HG02938 (cell line): ENCODE results near the gene IFT172.
"Not testable (repeated sequence)": the region's sequence is repeated elsewhere in the genome, so short reads cannot be mapped to it uniquely, and the experiment has no call there.

Experiments used
- ATAC-seq: cut with Tn5 transposase; IDR thresholded peaks from one replicate; pipeline ENCODE4 v1.9.1; 2021; ENCODE audit warnings: mild to moderate bottlenecking, moderate library complexity; ENCODE audit not compliant: unreplicated experiment

IFT172 gene

DNA sequence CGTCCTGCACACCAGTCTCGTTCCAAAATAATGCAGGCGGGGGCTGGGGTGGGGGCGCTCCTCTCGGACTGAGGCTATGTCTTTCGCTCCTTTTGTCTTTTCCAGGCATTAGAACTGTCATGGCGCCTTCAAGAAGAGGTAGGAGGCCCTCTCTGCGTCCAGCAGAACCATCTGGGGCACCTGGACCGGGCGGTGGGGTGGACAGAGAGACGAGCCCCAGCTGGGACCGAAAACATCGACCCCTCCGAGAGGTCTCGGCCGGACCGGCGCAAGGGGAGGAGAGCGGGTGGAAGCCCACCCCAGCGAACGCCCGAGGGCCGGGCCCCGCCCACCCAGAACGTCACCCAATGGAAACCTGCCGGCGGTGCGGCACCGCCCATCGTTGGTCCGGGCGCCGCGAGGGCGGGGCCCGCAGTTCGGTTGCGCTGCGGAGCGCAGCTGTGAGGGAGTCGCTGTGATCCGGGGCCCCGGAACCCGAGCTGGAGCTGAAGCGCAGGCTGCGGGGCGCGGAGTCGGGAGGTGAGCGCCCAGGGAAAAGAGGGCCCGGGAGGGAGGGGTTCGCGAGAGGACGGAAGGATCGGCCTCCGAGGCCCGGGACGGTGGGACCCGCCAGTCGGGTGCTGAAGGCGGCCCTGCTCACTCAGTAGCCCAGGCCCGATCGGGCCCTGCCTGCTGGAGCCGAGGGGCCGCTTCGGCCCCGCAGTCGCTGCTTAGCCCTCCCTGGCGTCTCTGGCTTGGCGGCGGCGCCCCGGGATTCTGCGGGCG lies 61.1 kb downstream of the IFT172 start, which contains the start of gene NRBP1:
Gene NRBP1 (plus strand): TSS at position 419 of the 765 bp plus-strand sequence. CDS start 4,643 bp downstream, outside the sequence.
- ATAC-seq, result peak; percentile 85

DNA sequence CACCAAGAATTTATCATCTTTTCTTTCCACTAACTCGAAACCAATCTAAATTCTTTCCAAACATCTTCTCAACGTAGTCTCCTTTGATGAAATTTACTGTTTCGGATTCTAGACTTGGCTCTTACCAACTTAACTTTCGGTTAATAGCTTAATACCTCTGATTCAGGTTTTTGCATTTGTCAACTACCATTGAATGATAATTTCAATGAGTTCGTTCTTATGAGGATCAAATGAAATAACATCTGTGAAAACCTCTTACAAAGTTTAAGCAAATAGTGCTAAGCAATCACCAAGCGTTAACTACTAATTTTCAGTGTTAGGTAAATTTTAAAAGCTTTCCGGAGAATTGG lies 61.7 kb downstream of the IFT172 start:
- no peak for ATAC-seq

DNA sequence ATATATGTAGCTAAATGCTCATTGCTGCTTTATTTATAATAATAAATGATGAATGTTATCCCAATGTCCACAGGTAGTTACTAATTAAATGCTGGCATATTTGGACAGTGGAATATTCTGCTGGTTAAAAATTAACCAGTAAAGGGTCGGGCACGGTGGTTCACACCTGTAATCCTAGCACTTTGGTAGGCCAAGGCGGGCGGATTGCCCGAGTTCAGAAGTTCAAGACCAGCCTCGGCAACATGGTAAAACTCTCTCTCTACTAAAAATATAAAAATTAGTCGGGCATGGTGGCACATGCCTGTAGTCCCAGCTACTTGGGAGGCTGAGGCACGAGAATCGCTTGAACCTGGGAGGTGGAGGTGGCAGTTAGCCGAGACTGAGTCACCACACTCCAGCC lies 64.5 kb downstream of the IFT172 start:
- ATAC-seq, result not testable (repeated sequence)

GRCh38 chr2:27422958-27423357 lies 66.6 kb downstream of the IFT172 start:
- no peak for ATAC-seq

DNA sequence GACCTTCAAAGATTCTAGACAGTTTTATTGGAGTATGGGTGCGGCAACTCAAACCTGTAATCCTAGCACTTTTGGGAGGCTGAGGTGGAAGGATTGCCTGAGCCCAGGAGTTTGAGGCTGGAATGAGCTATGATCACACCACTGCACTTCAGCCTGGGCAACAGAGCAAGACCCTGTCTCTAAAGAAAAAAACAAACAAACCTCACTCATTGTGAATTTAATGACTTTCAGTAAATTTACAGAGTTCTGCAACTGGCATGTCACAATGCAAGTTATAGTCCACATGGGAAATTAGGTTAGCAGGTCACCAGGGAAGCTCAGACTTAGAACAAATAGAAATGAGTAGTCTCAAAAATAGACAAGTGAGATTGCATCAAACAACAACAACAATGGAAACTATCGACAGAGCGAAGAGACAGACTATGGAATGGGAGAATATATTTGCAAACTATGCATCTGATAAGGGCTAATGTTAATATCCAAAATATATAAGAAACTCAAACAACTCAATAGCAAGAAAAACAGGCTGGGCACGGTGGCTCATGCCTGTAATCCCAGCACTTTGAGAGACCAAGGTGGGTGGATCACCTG lies 67.8 kb downstream of the IFT172 start:
- ATAC-seq, result no peak

GRCh38 chr2:27420996-27421395 lies 68.5 kb downstream of the IFT172 start:
- ATAC-seq, result no peak

GRCh38 chr2:27416151-27416550 lies 73.4 kb downstream of the IFT172 start:
- ATAC-seq, result no peak

DNA sequence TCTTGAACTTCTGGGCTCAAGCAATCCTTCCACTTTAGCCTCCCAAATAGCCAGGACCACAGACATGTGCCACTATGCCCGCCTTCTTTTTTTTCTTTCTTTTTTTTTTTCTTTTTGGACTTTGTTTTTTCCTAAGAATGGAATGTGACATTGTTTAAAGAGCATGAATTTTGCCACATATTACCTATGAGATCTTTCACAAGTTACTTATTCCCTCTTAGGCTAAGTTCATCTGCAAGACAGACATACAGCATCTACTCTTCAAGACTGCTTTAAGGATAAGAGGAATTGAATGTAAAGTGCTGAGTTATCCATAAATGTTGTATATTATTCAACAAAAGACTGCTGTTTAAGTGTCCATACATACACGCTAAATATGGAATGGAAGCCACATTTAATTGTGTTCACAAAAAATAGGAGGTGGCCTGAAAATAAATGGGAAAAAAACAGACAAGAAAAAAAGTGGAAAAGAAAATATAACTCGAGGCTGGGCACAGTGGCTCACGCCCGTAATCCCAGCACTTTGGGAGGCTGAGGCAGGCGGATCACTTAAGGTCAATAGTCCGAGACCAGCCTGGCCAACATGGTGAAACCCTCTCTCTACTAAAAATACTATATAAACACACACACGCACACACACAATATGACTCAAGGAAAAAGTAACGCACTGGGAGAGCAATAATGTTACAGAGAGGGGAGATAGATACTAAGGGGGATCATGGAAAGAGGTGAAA lies 77.0 kb downstream of the IFT172 start:
- no peak for ATAC-seq

DNA sequence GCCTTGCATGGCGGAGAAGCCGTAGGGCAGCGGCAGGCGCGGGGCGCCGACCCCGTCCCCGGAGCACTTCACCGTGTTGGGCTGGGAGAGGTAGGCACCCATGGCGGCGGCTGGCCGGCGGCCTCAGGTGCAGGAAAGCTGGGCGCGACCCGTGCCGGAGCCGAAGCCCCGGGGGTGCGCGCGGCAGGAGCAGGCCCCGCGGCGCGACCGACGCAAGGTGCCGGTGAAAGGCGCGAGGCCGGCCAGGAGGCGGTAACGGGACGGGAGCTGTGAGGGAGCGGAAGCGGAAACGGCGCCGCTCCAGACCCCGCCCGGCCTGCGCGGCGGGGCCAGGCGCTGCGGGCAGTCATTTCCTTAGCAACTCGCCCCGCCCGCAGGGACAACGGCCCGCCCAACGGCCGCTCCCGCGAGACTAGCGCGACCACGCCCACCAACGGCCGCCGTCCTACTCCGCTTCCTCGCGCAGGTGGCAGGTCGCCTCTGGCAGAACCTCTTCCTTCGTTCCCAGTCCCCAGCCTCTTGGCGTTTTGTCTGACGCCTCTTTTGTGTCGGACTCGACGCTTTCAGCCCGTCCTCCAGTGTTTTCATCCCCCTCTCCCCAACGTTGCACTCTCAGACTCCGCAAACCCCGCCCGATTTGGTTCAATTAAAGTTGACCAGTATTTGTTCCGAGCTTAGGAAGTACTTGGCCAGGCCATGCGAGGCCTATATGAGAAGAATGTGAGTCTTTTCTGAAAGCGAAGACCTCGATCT lies 80.0 kb downstream of the IFT172 start, which contains the start of gene PPM1G:
Gene PPM1G (minus strand): TSS at position 271 of the 753 bp plus-strand sequence. CDS start 169 bp downstream, at position 102.
- peak; percentile 90 for ATAC-seq

- ATAC-seq, result peak; percentile 45
These were observed 80.8 kb downstream of the IFT172 start for GRCh38 chr2:27408601-27409320.

DNA sequence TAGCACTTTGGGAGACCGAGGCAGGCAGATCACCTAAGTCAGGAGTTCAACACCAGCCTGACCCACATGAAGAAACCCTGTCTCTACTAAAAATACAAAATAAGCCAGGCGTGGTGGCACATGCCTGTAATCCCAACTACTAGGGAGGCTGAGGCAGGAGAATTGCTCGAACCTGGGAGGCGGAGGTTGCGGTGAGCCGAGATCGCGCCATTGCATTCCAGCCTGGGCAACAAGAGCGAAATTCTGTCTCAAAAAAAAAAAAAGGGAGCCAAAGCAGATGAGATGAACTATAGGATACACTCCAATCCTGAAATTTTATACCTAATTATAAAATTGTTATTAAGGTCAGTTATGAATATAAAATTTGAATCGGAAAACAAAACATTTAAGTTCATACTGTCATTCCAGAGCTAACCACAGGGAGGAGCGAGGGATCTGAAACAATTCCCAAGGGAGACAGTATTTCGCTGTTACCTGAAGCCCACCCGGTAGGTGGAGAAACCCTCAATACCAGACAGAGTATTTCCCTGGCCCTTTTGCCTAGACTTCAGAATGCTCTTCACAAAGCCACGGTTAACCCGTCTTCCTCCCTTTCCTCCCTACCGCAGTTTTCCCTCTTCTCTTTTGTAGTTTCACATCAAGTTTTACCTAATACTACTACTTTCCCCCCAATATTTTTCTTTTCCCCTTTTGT lies 81.6 kb downstream of the IFT172 start:
- no peak for ATAC-seq

DNA sequence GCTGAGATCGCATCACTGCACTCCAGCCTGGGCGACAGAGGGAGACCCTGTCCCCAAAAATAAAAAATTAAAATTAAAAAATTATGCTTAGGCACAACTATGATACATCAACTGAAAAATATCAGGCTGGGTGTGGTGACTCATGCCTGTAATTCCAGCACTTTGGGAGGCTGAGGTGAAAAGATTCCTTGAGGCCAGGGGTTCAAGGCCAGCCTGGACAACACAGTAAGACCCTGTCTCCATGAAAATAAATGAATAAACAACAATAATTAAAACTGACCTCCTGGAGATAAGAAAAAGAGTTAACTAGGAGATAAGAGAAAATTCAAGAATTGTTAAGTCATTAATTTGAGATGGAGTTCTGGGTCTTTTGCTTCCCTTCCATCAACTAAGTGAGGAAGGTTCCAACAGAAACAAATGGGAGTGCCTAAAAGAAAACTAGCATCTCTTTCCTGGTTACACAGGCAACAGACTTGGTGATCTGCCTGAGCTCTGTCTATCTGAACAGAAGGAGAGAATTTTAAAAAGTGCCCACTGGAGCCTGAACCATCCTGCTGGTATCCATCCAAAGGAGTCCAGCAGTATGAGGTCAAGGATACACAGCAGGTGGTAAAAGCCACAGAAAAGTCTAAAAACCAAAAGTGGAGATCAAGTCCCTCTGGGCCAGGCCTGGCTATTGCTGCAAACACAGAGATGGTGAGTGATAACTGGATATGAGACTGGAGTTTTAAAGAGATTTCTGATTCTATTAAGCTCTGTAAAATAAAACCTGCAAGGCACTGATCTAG lies 89.0 kb downstream of the IFT172 start:
- ATAC-seq, result no peak

GRCh38 chr2:27398962-27399361 lies 90.6 kb downstream of the IFT172 start:
- ATAC-seq, result no peak
